OCI-LY1 (cell line): ENCODE data around the gene ARL3.

Source experiments
- EZH2 ChIP-seq: fragments of 200-600 bp; sonication (generic), shearing (Covaris generic); IDR thresholded peaks from 2 replicates; pipeline ENCODE4 v1.8.0; 2017; ENCODE audit warnings: borderline replicate concordance, mixed run types, mild to moderate bottlenecking, antibody characterized with exemption, low read length, moderate library complexity, mixed read lengths
- TF ChIP-seq, protein P1 (sequence below): fragments of 200-600 bp; sonication (generic), shearing (Covaris generic); IDR thresholded peaks from 2 replicates; pipeline ENCODE4 v1.5.1; 2017; ENCODE audit warnings: mild to moderate bottlenecking, antibody characterized with exemption, low read length, moderate library complexity, mixed read lengths

DNA sequence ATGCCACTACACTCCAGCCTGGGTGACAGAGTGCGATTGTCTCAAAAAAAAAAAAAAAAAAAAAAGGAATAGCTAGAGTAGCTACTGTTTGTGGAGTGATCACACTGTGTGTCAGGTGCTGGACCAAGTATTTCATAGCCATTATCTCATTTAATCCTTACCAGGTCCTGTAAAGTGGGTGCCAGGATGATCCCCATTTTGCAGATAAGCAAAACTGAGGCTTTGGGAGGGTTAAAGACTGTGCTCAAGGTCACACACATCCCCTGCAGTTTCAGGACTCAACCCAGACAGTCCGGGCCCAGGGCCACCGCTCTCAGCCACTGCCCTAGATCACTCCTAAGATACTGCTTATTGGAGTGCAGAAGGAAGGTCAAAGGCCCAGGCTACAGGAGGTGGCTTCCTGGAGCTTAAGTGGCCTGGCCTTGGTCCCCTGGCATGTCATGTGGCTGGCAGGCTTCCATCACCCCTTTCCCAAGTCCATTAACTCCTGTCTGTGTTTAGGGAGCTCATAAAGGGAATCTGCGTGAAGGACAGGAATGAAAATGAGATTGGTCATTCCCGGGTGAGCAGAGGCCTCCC, 17.1 kb upstream of the ARL3 start:
- TF ChIP-seq, protein P1, sequence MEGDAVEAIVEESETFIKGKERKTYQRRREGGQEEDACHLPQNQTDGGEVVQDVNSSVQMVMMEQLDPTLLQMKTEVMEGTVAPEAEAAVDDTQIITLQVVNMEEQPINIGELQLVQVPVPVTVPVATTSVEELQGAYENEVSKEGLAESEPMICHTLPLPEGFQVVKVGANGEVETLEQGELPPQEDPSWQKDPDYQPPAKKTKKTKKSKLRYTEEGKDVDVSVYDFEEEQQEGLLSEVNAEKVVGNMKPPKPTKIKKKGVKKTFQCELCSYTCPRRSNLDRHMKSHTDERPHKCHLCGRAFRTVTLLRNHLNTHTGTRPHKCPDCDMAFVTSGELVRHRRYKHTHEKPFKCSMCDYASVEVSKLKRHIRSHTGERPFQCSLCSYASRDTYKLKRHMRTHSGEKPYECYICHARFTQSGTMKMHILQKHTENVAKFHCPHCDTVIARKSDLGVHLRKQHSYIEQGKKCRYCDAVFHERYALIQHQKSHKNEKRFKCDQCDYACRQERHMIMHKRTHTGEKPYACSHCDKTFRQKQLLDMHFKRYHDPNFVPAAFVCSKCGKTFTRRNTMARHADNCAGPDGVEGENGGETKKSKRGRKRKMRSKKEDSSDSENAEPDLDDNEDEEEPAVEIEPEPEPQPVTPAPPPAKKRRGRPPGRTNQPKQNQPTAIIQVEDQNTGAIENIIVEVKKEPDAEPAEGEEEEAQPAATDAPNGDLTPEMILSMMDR = no peak
- no peak for TF ChIP-seq EZH2
